Measurements from ENCODE around the gene FAF1.

FAF1 gene

DNA sequence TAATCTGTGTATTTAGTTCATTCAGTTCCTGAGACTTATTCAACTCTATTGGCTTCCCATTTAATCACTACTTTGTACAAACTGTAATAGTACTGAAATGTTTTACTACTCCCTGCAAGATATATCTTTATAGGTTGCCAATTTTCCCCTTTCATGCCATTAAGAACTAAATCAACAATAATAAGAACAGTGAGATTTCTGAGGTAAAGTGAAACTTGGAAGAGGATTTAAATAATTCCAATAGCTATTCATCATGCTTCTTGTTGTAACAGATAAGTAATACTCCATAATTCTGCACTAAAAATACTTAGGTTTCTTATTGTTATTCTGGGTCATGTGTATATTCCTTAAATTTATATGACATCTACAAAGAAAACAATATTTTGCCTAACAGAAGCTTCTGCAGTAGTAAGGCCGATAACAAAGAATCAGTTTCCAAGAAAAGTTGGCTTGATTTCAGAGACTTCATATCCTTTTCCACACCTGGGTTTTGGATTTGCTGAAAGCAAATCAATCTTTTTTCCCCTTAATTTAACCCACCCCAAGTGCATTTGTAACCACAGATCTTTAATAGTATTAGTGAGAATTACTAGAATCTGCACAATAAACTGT, 258.3 kb downstream of the FAF1 start:
- TF ChIP-seq NFIC (IDR thresholded peaks at IDR 0.05) (no peak), TCF12 (IDR thresholded peaks at IDR 0.05; ENCODE audit: low read depth) (no peak), RAD21 (IDR thresholded peaks at IDR 0.05; ENCODE audit: low read depth) (no peak), CEBPB (IDR thresholded peaks at IDR 0.05) (no peak), YY1 (IDR thresholded peaks at IDR 0.05; ENCODE audit: low read depth) (no peak), CREB1 (IDR thresholded peaks at IDR 0.05; ENCODE audit: low read depth) (no peak), MAX (IDR thresholded peaks at IDR 0.05) (no peak), ZBTB7A (IDR thresholded peaks at IDR 0.05; ENCODE audit: low read depth) (no peak)
- TF ChIP-seq, protein P1, sequence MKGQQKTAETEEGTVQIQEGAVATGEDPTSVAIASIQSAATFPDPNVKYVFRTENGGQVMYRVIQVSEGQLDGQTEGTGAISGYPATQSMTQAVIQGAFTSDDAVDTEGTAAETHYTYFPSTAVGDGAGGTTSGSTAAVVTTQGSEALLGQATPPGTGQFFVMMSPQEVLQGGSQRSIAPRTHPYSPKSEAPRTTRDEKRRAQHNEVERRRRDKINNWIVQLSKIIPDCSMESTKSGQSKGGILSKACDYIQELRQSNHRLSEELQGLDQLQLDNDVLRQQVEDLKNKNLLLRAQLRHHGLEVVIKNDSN (IDR thresholded peaks at IDR 0.05): no peak

GRCh38 chr1:50700621-50701020, 259.4 kb downstream of the FAF1 start:
- no peak for TF ChIP-seq TEAD4 (IDR thresholded peaks at IDR 0.05)
- no peak for TF ChIP-seq CREB1 (IDR thresholded peaks at IDR 0.05; ENCODE audit: low read depth)
- TF ChIP-seq RAD21 (IDR thresholded peaks at IDR 0.05; ENCODE audit: low read depth): no peak
- TF ChIP-seq, protein P1 (IDR thresholded peaks at IDR 0.05): no peak
- no peak for TF ChIP-seq TCF12 (IDR thresholded peaks at IDR 0.05; ENCODE audit: low read depth)
- TF ChIP-seq NFIC (IDR thresholded peaks at IDR 0.05): no peak
- no peak for TF ChIP-seq MAX (IDR thresholded peaks at IDR 0.05)
- TF ChIP-seq REST (IDR thresholded peaks at IDR 0.05; ENCODE audit: low read depth): no peak
- no peak for TF ChIP-seq EP300 (IDR thresholded peaks at IDR 0.05; ENCODE audit: borderline replicate concordance)
- no peak for TF ChIP-seq EGR1 (IDR thresholded peaks at IDR 0.05)
- TF ChIP-seq YY1 (IDR thresholded peaks at IDR 0.05; ENCODE audit: low read depth): no peak
- TF ChIP-seq FOXM1 (IDR thresholded peaks at IDR 0.05; ENCODE audit: borderline replicate concordance, low read depth): no peak
- no peak for TF ChIP-seq CEBPB (IDR thresholded peaks at IDR 0.05)
- TF ChIP-seq TAF1 (IDR thresholded peaks at IDR 0.05; ENCODE audit: low read depth): no peak
- TF ChIP-seq ZBTB7A (IDR thresholded peaks at IDR 0.05; ENCODE audit: low read depth): no peak

DNA sequence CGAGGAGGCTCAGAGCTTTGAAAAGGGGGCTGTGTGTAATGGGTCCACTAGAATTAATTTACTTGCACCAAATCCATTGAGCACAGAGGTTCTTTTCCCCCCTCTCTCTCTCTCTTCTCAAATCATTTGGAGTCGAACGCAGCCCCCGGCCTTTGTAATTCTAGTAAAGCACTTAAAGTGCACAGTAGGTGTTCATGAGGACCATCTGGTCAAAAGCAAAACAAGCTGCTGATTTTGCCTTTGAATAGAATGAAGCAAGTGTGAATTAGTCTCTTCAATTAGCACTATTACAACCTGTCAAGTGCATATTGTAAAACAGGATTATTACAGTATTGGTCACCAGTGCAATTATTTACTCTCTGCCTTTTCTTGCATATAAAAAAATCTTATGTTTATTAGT, 259.9 kb downstream of the FAF1 start:
- TF ChIP-seq TCF12 (IDR thresholded peaks at IDR 0.05; ENCODE audit: low read depth) (no peak), TAF1 (IDR thresholded peaks at IDR 0.05; ENCODE audit: low read depth) (no peak), RAD21 (IDR thresholded peaks at IDR 0.05; ENCODE audit: low read depth) (no peak), YY1 (IDR thresholded peaks at IDR 0.05; ENCODE audit: low read depth) (no peak)
- TF ChIP-seq, protein P1 (IDR thresholded peaks at IDR 0.05): no peak

- no peak for TF ChIP-seq ZBTB7A (IDR thresholded peaks at IDR 0.05; ENCODE audit: low read depth)
- TF ChIP-seq, protein P1 (IDR thresholded peaks at IDR 0.05): no peak
- TF ChIP-seq FOXM1 (IDR thresholded peaks at IDR 0.05; ENCODE audit: borderline replicate concordance, low read depth): no peak
- no peak for TF ChIP-seq CEBPB (IDR thresholded peaks at IDR 0.05)
- TF ChIP-seq EGR1 (IDR thresholded peaks at IDR 0.05): no peak
- TF ChIP-seq CREB1 (IDR thresholded peaks at IDR 0.05; ENCODE audit: low read depth): no peak
- TF ChIP-seq TEAD4 (IDR thresholded peaks at IDR 0.05): no peak
- TF ChIP-seq NFIC (IDR thresholded peaks at IDR 0.05): no peak
- TF ChIP-seq EP300 (IDR thresholded peaks at IDR 0.05; ENCODE audit: borderline replicate concordance): no peak
- TF ChIP-seq TCF12 (IDR thresholded peaks at IDR 0.05; ENCODE audit: low read depth): no peak
- TF ChIP-seq RAD21 (IDR thresholded peaks at IDR 0.05; ENCODE audit: low read depth): no peak
These were observed 260.3 kb downstream of the FAF1 start for GRCh38 chr1:50699795-50700194.

GRCh38 chr1:50697440-50698421, 262.3 kb downstream of the FAF1 start:
- TF ChIP-seq TCF12 (IDR thresholded peaks at IDR 0.05; ENCODE audit: low read depth): no peak
- TF ChIP-seq ZBTB7A (IDR thresholded peaks at IDR 0.05; ENCODE audit: low read depth): no peak
- TF ChIP-seq RAD21 (IDR thresholded peaks at IDR 0.05; ENCODE audit: low read depth): no peak
- TF ChIP-seq EP300 (IDR thresholded peaks at IDR 0.05; ENCODE audit: borderline replicate concordance): no peak
- TF ChIP-seq NFIC (IDR thresholded peaks at IDR 0.05): no peak
- TF ChIP-seq EGR1 (IDR thresholded peaks at IDR 0.05): no peak
- no peak for TF ChIP-seq YY1 (IDR thresholded peaks at IDR 0.05; ENCODE audit: low read depth)
- TF ChIP-seq TEAD4 (IDR thresholded peaks at IDR 0.05): no peak
- TF ChIP-seq CREB1 (IDR thresholded peaks at IDR 0.05; ENCODE audit: low read depth): no peak
- TF ChIP-seq FOXM1 (IDR thresholded peaks at IDR 0.05; ENCODE audit: borderline replicate concordance, low read depth): no peak

GRCh38 chr1:50693829-50694228, 266.2 kb downstream of the FAF1 start:
- no peak for TF ChIP-seq EGR1 (IDR thresholded peaks at IDR 0.05)
- TF ChIP-seq RAD21 (IDR thresholded peaks at IDR 0.05; ENCODE audit: low read depth): no peak
- TF ChIP-seq REST (IDR thresholded peaks at IDR 0.05; ENCODE audit: low read depth): no peak
- TF ChIP-seq TEAD4 (IDR thresholded peaks at IDR 0.05): no peak
- TF ChIP-seq ZBTB7A (IDR thresholded peaks at IDR 0.05; ENCODE audit: low read depth): no peak
- TF ChIP-seq CEBPB (IDR thresholded peaks at IDR 0.05): no peak
